ENCODE results near the gene VPS35L.

VPS35L gene

GRCh38 chr16:19681637-19682036 lies 126.1 kb downstream of the VPS35L start:
- no peak for DNase-seq (ENCODE audit: low read depth)
- in situ Hi-C loops (cut with HindIII; ENCODE audit: low sequenced_read_pairs) = no loop called here
- no peak for TF ChIP-seq CTCF (IDR thresholded peaks at IDR 0.05; ENCODE audit: low read depth, low read length, missing control alignments)
- no peak overlapping the region for H3K4me3 ChIP-seq (ENCODE audit: low read depth, low read length)

GRCh38 chr16:19683453-19684236 lies 128.1 kb downstream of the VPS35L start:
- no peak for DNase-seq (ENCODE audit: low read depth)
- in situ Hi-C loops (cut with HindIII; ENCODE audit: low sequenced_read_pairs) = no loop called here

GRCh38 chr16:19685176-19685575 lies 129.7 kb downstream of the VPS35L start:
- in situ Hi-C loops (cut with HindIII; ENCODE audit: low sequenced_read_pairs) = no loop called here
- no peak for DNase-seq (ENCODE audit: low read depth)
- H3K4me3 ChIP-seq (ENCODE audit: low read depth, low read length) = no peak overlapping the region
- no peak for TF ChIP-seq CTCF (IDR thresholded peaks at IDR 0.05; ENCODE audit: low read depth, low read length, missing control alignments)

More at GRCh38 chr16:19683453-19684236, 128.1 kb downstream of the VPS35L start:
- H3K4me3 ChIP-seq (ENCODE audit: low read depth, low read length) = no peak overlapping the region
- no peak for TF ChIP-seq CTCF (IDR thresholded peaks at IDR 0.05; ENCODE audit: low read depth, low read length, missing control alignments)

GRCh38 chr16:19687279-19687678 lies 131.8 kb downstream of the VPS35L start:
- in situ Hi-C loops (cut with HindIII; ENCODE audit: low sequenced_read_pairs) = no loop called here
- DNase-seq (ENCODE audit: low read depth) = no peak
- H3K4me3 ChIP-seq (ENCODE audit: low read depth, low read length) = no peak overlapping the region
- no peak for TF ChIP-seq CTCF (IDR thresholded peaks at IDR 0.05; ENCODE audit: low read depth, low read length, missing control alignments)

- in situ Hi-C loops (cut with HindIII; ENCODE audit: low sequenced_read_pairs) = no loop called here
- TF ChIP-seq CTCF (IDR thresholded peaks at IDR 0.05; ENCODE audit: low read depth, low read length, missing control alignments) = no peak
- DNase-seq (ENCODE audit: low read depth) = no peak
- H3K4me3 ChIP-seq (ENCODE audit: low read depth, low read length) = no peak overlapping the region
Observed at GRCh38 chr16:19688396-19689024, 133.0 kb downstream of the VPS35L start.

- H3K4me3 ChIP-seq (ENCODE audit: low read depth, low read length) = no peak overlapping the region
- no peak for TF ChIP-seq CTCF (IDR thresholded peaks at IDR 0.05; ENCODE audit: low read depth, low read length, missing control alignments)
- DNase-seq (ENCODE audit: low read depth) = no peak
- in situ Hi-C loops (cut with HindIII; ENCODE audit: low sequenced_read_pairs) = no loop called here
Observed at GRCh38 chr16:19689342-19689741, 133.8 kb downstream of the VPS35L start.
